K562 (cell line): ENCODE results near the gene SLC25A42. TPM values are rescaled to one million over a fixed set of nuclear protein-coding genes. Genes with fewer than 3 reads are reported as not detected.
A peak's percentile ranks its signal among the peaks of the same experiment; 100 is the strongest.

Source experiments
- ARID4B ChIP-seq: sonication (generic); formaldehyde crosslinking; IDR thresholded peaks from 2 replicates; pipeline ENCODE4 v1.8.0; 2022; ENCODE audit warnings: mild to moderate bottlenecking, missing genetic modification reagents
- CREM ChIP-seq: IDR thresholded peaks from 2 replicates; pipeline ENCODE4 v1.6.1; 2014; ENCODE audit warnings: antibody characterized with exemption, low read depth
- E2F8 ChIP-seq: fragments of 450-650 bp; IDR thresholded peaks from 2 replicates; pipeline ENCODE4 v1.7.1; 2018; ENCODE audit warnings: mild to moderate bottlenecking, low read depth; ENCODE audit not compliant: partially characterized antibody
- FIP1L1 ChIP-seq: fragments of 200-400 bp; formaldehyde crosslinking; IDR thresholded peaks from 2 replicates; pipeline ENCODE4 v1.6.1; 2018; ENCODE audit warnings: mild to moderate bottlenecking, low read depth, low read length; ENCODE audit not compliant: poor library complexity, severe bottlenecking
- HMG20B ChIP-seq: fragments of 250-450 bp; sonication (Bioruptor Pico); IDR thresholded peaks from 2 replicates; pipeline ENCODE4 v1.5.0; 2021; ENCODE audit warnings: mild to moderate bottlenecking
- HNRNPUL1 ChIP-seq: fragments of 200-400 bp; formaldehyde crosslinking; IDR thresholded peaks from 2 replicates; pipeline ENCODE4 v1.6.1; 2017; ENCODE audit warnings: low read length
- HOMEZ ChIP-seq: fragments of 250-450 bp; sonication (Bioruptor Pico); IDR thresholded peaks from 2 replicates; pipeline ENCODE4 v1.4.0; 2020; ENCODE audit warnings: mild to moderate bottlenecking, moderate library complexity
- KDM4B ChIP-seq, 2 experiments: fragments of 450-650 bp in 1 of 2; sonication (generic) in 1 of 2; IDR thresholded peaks; 2 replicates each; pipeline ENCODE4 v1.6.1; 2016 to 2017; ENCODE audit warnings: borderline replicate concordance in 2 of 2, antibody characterized with exemption in 1 of 2, low read depth in 1 of 2, mild to moderate bottlenecking in 1 of 2
- NR2F6 ChIP-seq: fragments of 450-650 bp; formaldehyde crosslinking; IDR thresholded peaks from 2 replicates; pipeline ENCODE4 v1.4.0; 2020; ENCODE audit warnings: mild to moderate bottlenecking
- RAD21 ChIP-seq, 2 experiments: fragments of 250-450 bp in 1 of 2; fragments of 450-650 bp in 1 of 2; sonication (Bioruptor Pico) in 1 of 2; formaldehyde crosslinking in 1 of 2; IDR thresholded peaks in 1 of 2; conservative IDR thresholded peaks in 1 of 2; 2 replicates each; pipeline versions ENCODE4 v1.4.0 to v1.8.0; 2020 to 2022; ENCODE audit warnings: mild to moderate bottlenecking in 2 of 2, moderate library complexity in 1 of 2
- ZNF232 ChIP-seq: sonication (generic); formaldehyde crosslinking; IDR thresholded peaks from 2 replicates; pipeline ENCODE4 v1.8.0; 2022; ENCODE audit warnings: mild to moderate bottlenecking, missing genetic modification reagents
- ZZZ3 ChIP-seq: fragments of 450-650 bp; IDR thresholded peaks from 2 replicates; pipeline ENCODE4 v1.6.1; 2016; ENCODE audit warnings: antibody characterized with exemption, mild to moderate bottlenecking, moderate library complexity
- polyA plus RNA-seq, 8 experiments: library from polyadenylated mRNA; depleted of rRNA in 4 of 8; stranded (reverse) in 5 of 8; unstranded in 3 of 8; fragments of >200 nt; fragmentation: Nextera tagmentation in 2 of 8; fragmentation: Illumina TruSeq in 1 of 8; extraction: Ambion mirVana in 2 of 8; extraction: Trizol in 1 of 8; gene quantifications; 2 replicates each; pipeline versions ENCODE4 v1.2.1 to v1.2.3, GENCODE V29; 2011 to 2014; ENCODE audit warnings: inconsistent platforms in 1 of 8, missing spikeins in 1 of 8
- total RNA-seq, 7 experiments: library from RNA; depleted of rRNA in 6 of 7; stranded (reverse); fragments of >200 nt in 6 of 7; fragmentation: Illumina TruSeq in 2 of 7; extraction: Trizol in 2 of 7; gene quantifications; 2 replicates each; pipeline versions ENCODE4 v1.2.1 to v1.2.3, GENCODE V29; 2011 to 2021; ENCODE audit warnings: low replicate concordance in 1 of 7
- TF ChIP-seq, protein P1 (sequence below): IDR thresholded peaks from 2 replicates; pipeline ENCODE4 v1.6.1; 2011; ENCODE audit warnings: borderline replicate concordance, low read depth, mild to moderate bottlenecking, moderate library complexity, low read length; ENCODE audit not compliant: insufficient read depth, poor library complexity, severe bottlenecking

SLC25A42 gene
- total and polyA plus RNA-seq, 9 of the 15 experiments (the other 6 are each of a cell fraction or from before 2014, with no cell fraction given): 0.59 to 32.2 (median 14.1) TPM

DNA sequence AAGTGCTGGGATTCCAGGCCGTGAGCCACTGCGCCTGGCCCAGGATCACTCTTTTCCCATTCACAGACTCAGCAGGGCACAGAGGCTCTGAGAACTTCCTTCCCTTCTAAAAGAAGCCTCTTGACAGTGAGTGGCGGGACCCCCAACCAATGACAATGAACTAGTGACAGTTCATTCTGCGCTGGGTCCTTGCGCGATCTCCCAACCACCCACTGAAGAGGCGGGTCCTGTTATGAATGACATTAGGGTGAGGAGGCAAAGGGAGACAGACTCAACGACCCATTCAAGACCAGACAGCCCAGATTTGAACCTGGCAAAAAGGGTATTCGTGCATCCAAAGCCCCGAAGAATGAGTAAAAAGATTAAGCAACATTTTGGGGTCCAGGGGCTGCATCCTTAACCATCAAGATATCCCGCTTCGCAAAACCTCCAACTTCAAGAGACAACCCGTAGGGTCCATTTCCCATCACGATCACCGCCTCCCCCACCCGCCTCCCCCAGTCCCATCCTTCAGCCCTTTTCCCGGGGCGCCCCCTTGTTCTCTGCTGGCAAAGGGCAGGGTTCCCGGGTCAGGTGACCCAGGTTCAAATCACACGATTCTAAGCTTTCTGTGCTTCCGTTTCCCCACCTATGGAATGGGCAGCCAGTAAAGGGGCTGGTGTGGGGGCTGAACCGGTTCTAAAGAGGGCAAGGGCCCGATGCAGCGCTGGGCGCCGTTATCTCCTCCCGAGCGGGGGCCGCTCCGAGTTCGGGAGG lies 31.2 kb upstream of the SLC25A42 start (continued):
- TF ChIP-seq KDM4B (IDR thresholded peaks at IDR 0.05; ENCODE audit: borderline replicate concordance in 2 of 2, low read depth in 1 of 2) (no peak), HNRNPUL1 (no peak), NR2F6 (no peak), ZZZ3 (no peak), E2F8 (no peak), RAD21 (CRISPR knock-in tag; conservative IDR thresholded peaks at IDR 0.05 in 1 of 2, IDR thresholded peaks at IDR 0.05 in 1 of 2) (no peak), HMG20B (no peak), ZNF232 (no peak), FIP1L1 (no peak), HOMEZ (CRISPR knock-in tag) (no peak), CREM (peak; percentile 75), ARID4B (CRISPR knock-in tag) (0 out of 2 replicates have a peak, but pooled peaks have one; percentile 37)
- TF ChIP-seq, protein P1, sequence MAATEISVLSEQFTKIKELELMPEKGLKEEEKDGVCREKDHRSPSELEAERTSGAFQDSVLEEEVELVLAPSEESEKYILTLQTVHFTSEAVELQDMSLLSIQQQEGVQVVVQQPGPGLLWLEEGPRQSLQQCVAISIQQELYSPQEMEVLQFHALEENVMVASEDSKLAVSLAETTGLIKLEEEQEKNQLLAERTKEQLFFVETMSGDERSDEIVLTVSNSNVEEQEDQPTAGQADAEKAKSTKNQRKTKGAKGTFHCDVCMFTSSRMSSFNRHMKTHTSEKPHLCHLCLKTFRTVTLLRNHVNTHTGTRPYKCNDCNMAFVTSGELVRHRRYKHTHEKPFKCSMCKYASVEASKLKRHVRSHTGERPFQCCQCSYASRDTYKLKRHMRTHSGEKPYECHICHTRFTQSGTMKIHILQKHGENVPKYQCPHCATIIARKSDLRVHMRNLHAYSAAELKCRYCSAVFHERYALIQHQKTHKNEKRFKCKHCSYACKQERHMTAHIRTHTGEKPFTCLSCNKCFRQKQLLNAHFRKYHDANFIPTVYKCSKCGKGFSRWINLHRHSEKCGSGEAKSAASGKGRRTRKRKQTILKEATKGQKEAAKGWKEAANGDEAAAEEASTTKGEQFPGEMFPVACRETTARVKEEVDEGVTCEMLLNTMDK: no peak
